HL-60 (cell line): ENCODE results near the gene SLC26A8.

ENCODE experiments used
- DNase-seq, 2 experiments: peaks; one replicate each; pipeline ENCODE4 v3.0.0-alpha.2; 2010 to 2020; ENCODE audit warnings: low read depth in 1 of 2, low spot score in 1 of 2
- H3K27ac ChIP-seq: fragments of 250-450 bp; sonication (Bioruptor Pico); replicated peaks from 2 replicates; pipeline ENCODE4 v1.5.1; 2020; ENCODE audit warnings: mild to moderate bottlenecking, moderate library complexity
- H3K27me3 ChIP-seq: fragments of 250-450 bp; sonication (Bioruptor Pico); 2 replicates; pipeline ENCODE4 v1.5.1; 2021; ENCODE audit warnings: mild to moderate bottlenecking, moderate library complexity; ENCODE audit not compliant: insufficient read depth, poor library complexity, severe bottlenecking
- H3K4me3 ChIP-seq: replicated peaks from 2 replicates; pipeline ENCODE4 v1.5.1; 2011; ENCODE audit warnings: mild to moderate bottlenecking, control low read depth, low read length; ENCODE audit not compliant: insufficient read depth
- CTCF ChIP-seq: IDR thresholded peaks from one replicate; pipeline ENCODE4 v1.5.1; 2011; ENCODE audit warnings: low read length, control low read depth, inconsistent platforms; ENCODE audit not compliant: insufficient read depth
- GABPA ChIP-seq: IDR thresholded peaks from 2 replicates; pipeline ENCODE4 v1.6.1; 2012; ENCODE audit warnings: low read depth
- POLR2AphosphoS5 ChIP-seq: IDR thresholded peaks from 2 replicates; pipeline ENCODE4 v1.6.1; 2012; ENCODE audit warnings: low read depth
- REST ChIP-seq: IDR thresholded peaks from 2 replicates; pipeline ENCODE4 v1.6.1; 2012; ENCODE audit warnings: low read depth; ENCODE audit not compliant: insufficient replicate concordance
- SPI1 ChIP-seq: IDR thresholded peaks from 2 replicates; pipeline ENCODE4 v1.6.1; 2012; ENCODE audit warnings: low read depth, mild to moderate bottlenecking, borderline replicate concordance

The SLC26A8 gene

GRCh38 chr6:35955071-35955470 is 69.4 kb downstream of the SLC26A8 start:
- H3K27me3 ChIP-seq, result no peaks in the 10 kb centered on the region
- DNase-seq, result no peak
- no peak overlapping the region for H3K27ac ChIP-seq
- H3K4me3 ChIP-seq, result no peak overlapping the region
- TF ChIP-seq SPI1, result no peak
- no peak for TF ChIP-seq POLR2AphosphoS5
- no peak for TF ChIP-seq GABPA
- no peak for TF ChIP-seq REST
- TF ChIP-seq CTCF, result no peak

- TF ChIP-seq REST, result no peak
- no peak for TF ChIP-seq POLR2AphosphoS5
- TF ChIP-seq GABPA, result no peak
- TF ChIP-seq SPI1, result no peak
- no peak for TF ChIP-seq CTCF
- no peak overlapping the region for H3K27ac ChIP-seq
- no peak for DNase-seq
- H3K4me3 ChIP-seq, result no peak overlapping the region
- H3K27me3 ChIP-seq, result no peaks in the 10 kb centered on the region
These were observed 70.1 kb downstream of the SLC26A8 start for GRCh38 chr6:35954333-35954732.

- peak in 1 of 2 experiments; percentile 63 for DNase-seq
- Histone ChIP-seq H3K27ac (no peak overlapping the region), H3K27me3 (no peaks in the 10 kb centered on the region), H3K4me3 (no peak overlapping the region)
- TF ChIP-seq CTCF (peak; percentile 17), REST (no peak)
These were observed 75.7 kb downstream of the SLC26A8 start for GRCh38 chr6:35948725-35949124.
